Breast epithelium (tissue), 3 donors: ENCODE results near the gene BPIFA3.

ENCODE experiments used
- POLR2A ChIP-seq: fragments of 450-650 bp; IDR thresholded peaks from one replicate; pipeline ENCODE4 v1.6.1; 2016; ENCODE audit warnings: antibody characterized with exemption, mild to moderate bottlenecking, moderate library complexity
- POLR2AphosphoS5 ChIP-seq, 3 donors: sonication (generic); formaldehyde crosslinking; IDR thresholded peaks; one replicate each; pipeline ENCODE4 v1.6.1; 2017; ENCODE audit warnings: antibody characterized with exemption in 3 of 3
- TF ChIP-seq, protein P1 (sequence below), 3 donors: fragments of 450-650 bp; IDR thresholded peaks; one replicate each; pipeline ENCODE4 v1.5.1; 2016 to 2017; ENCODE audit warnings: antibody characterized with exemption in 3 of 3, mild to moderate bottlenecking in 3 of 3, moderate library complexity in 3 of 3

DNA sequence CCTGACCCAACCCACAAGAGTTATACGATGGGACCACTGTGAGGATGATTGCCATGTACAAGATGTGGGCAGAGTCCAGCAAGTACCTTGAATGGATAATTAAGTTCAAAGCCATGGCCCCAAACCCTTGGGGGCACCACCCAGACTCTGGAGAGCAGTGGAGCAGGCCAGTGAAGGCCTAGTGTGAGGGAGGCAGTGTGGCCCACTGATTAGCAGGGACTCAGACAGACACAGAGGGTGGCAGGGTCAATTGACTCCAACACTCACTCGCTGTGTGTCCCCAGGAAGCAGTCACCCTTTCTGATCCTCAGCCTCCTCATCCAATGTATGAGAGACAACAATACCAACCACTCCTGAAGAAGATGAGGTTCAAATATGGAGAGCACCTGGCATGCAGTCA, 16.9 kb downstream of the BPIFA3 start:
- TF ChIP-seq, protein P1, sequence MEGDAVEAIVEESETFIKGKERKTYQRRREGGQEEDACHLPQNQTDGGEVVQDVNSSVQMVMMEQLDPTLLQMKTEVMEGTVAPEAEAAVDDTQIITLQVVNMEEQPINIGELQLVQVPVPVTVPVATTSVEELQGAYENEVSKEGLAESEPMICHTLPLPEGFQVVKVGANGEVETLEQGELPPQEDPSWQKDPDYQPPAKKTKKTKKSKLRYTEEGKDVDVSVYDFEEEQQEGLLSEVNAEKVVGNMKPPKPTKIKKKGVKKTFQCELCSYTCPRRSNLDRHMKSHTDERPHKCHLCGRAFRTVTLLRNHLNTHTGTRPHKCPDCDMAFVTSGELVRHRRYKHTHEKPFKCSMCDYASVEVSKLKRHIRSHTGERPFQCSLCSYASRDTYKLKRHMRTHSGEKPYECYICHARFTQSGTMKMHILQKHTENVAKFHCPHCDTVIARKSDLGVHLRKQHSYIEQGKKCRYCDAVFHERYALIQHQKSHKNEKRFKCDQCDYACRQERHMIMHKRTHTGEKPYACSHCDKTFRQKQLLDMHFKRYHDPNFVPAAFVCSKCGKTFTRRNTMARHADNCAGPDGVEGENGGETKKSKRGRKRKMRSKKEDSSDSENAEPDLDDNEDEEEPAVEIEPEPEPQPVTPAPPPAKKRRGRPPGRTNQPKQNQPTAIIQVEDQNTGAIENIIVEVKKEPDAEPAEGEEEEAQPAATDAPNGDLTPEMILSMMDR (IDR thresholded peaks at IDR 0.05), result no peak
- TF ChIP-seq POLR2A (no peak), POLR2AphosphoS5 (IDR thresholded peaks at IDR 0.05) (no peak)
